8988T (cell line): ENCODE results near the gene ESYT3.
"Not testable (repeated sequence)": the region's sequence is repeated elsewhere in the genome, so short reads cannot be mapped to it uniquely, and the experiment has no call there.

ENCODE experiments used
- DNase-seq: peaks from one replicate; pipeline ENCODE4 v3.0.0; 2011

Gene ESYT3

GRCh38 chr3:138463724-138464490, 29.5 kb downstream of the ESYT3 start:
- DNase-seq, result no peak

GRCh38 chr3:138464491-138464860, 30.1 kb downstream of the ESYT3 start:
- no peak for DNase-seq

DNA sequence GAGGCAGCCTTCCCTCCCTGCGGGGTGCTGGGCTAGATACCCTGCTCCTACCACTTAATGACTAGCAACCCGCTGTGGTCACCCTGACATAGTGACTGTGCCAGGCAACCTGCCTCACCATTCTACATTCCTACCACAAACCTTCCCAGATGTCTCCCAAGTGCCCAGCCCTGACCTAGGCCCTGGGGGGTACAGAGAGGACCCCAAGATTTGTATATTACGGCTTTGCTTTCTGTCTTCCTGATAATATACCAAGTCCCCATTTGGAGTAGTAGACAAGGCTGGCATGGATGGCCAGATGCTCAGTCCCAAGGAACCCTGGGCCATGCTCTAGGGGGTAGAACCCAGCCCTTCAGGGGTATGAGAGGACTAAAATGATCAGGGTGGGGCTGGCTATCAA, 31.0 kb downstream of the ESYT3 start:
- no peak for DNase-seq

DNA sequence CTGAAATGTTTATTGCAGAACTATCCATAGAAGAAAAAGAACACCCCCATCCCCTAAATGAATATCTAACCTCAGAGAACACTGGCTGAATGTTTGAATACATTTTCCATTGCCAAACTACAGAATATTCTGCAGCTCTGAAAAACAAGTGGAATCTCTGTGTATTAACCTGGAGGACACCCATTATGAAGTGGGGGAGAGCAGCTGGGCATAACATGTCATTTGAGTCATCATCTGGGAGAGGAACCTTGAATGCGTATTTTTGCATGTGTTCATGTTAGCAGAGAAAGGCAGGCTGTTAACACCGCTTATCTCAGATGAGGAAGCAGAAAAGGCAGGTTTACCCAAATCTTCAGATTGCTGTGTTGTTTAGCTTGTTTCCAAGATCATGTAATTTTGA, 31.5 kb downstream of the ESYT3 start:
- DNase-seq, result no peak

DNA sequence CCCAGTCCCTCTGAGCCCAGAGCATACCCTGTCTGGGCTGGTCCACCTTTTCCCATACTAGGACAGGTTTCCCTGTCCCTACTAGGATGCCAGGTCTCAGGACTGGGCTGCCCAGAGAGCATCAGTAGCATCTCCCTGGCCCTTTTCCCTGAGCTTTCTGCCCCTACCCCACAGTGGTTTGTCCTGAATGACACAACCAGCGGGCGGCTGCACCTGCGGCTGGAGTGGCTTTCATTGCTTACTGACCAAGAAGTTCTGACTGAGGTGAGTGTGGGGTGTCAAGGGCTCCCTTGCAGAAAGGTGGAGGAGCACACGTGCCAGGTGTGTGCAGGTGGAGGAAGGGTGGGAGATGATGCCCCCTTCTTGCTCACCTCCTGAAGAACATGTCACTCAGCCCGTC, 33.5 kb downstream of the ESYT3 start:
- DNase-seq, result no peak

- DNase-seq, result no peak
These were observed 34.0 kb downstream of the ESYT3 start for GRCh38 chr3:138468451-138468850.

DNA sequence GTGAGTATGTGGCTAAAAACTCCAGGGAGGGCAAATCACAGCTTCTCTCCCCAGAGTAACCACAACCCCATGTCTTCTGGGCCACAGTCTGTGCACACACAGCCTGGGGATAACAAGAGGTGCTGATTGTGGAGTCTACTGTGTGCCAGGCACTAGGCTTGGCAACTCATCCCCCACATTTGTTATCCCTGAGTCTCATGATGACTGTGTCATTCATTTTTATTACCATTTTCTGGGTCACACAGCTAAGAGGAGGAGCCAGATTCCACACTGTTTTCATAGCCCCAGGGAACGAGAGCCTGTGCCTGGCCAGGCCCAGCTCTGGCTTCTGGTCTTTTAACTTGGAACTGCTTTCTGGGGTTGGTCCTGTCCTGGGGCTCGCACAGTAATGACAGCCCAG, 34.5 kb downstream of the ESYT3 start:
- no peak for DNase-seq

DNA sequence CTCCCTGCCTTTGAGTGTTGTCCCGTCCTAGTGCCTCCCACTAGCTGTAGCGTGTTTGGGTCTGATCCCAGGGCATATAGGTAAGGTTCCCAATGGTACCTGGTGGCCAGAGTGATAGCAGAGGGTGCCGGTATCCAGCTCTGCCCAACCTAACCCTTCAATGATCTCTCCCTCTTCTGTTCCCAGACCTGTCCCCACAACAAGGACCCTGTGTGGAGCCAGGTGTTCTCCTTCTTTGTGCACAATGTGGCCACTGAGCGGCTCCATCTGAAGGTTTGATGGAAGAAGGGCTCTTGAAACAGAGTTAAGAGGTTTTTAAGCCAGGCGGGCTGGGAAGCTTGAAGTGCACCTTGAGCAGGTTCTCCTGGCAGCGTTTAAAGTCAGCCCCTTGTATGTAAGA, 35.5 kb downstream of the ESYT3 start:
- no peak for DNase-seq

DNA sequence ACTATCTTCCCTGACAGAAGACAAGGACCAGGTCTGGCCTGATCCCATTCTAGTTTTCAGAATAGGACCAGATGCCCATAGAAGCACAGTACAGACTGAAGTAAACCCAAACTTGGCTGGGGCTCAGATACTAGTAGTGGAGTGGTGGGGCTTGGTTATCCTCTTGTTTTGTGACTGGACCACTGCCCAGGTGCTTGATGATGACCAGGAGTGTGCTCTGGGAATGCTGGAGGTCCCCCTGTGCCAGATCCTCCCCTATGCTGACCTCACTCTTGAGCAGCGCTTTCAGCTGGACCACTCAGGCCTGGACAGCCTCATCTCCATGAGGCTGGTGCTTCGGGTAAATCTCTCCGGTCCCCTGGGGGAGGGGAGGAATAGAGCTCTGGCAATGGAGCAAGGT, 36.3 kb downstream of the ESYT3 start:
- DNase-seq, result no peak

- DNase-seq, result no peak
These were observed 37.1 kb downstream of the ESYT3 start for GRCh38 chr3:138471481-138471880.

DNA sequence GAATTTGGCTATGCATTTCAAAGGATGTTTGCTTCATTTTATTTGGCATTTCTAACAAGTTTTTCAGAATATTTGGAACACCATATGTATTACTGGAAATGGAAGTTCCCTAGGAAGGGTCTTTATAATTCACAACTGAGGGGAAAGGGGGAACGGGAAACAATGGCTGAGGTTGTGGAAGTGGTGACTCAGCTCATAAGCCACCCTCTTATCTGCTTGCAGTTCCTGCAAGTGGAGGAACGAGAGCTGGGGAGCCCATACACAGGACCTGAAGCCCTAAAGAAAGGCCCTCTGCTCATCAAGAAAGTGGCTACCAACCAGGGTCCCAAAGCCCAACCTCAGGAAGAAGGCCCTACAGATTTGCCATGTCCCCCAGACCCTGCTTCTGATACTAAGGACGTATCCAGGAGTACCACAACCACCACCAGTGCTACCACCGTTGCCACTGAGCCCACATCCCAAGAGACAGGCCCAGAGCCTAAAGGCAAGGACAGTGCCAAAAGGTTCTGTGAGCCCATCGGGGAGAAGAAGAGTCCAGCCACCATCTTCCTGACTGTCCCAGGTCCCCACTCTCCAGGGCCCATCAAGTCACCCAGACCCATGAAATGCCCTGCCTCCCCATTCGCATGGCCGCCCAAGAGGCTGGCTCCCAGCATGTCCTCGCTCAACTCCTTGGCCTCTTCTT, 37.9 kb downstream of the ESYT3 start:
- DNase-seq, result no peak

- no peak for DNase-seq
These were observed 39.0 kb downstream of the ESYT3 start for GRCh38 chr3:138473391-138473790.

DNA sequence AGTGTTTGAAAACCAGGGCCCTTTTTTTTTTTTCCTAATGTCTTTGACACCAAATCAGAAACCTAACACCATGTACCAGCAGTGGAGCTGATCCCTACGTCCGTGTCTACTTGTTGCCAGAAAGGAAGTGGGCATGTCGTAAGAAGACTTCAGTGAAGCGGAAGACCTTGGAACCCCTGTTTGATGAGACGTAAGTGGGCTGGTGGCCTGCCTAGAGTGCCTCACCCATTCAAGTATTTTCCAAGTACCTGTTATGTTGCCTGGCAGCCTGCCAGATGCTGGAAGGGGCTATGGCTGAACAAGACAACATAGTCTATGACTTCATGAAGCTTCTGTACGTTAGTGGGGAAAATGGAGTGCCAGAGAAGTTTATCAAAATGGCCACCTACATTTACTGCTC, 39.7 kb downstream of the ESYT3 start:
- no peak for DNase-seq

GRCh38 chr3:138476526-138476925, 42.1 kb downstream of the ESYT3 start:
- DNase-seq, result no peak

DNA sequence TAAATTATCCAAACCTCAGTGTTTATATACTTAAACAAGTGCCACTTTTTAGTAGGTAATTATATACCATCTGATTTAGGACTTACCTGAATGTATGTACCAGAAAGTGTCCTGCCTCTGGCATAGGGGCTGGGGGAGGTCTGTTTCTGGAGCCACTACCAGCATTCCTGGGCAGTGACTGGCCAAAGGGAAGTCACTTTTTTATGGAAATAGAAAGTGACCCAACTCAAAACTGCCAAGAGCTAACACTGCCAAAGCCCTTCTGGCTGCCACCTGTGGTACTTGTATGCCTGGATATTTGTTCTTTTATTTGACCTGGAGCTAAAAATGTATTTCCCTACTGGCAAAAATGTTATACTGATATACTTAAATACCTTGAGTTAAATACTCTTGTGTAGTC, 42.7 kb downstream of the ESYT3 start:
- DNase-seq, result no peak

- DNase-seq, result no peak
These were observed 43.4 kb downstream of the ESYT3 start for GRCh38 chr3:138477801-138478200.

DNA sequence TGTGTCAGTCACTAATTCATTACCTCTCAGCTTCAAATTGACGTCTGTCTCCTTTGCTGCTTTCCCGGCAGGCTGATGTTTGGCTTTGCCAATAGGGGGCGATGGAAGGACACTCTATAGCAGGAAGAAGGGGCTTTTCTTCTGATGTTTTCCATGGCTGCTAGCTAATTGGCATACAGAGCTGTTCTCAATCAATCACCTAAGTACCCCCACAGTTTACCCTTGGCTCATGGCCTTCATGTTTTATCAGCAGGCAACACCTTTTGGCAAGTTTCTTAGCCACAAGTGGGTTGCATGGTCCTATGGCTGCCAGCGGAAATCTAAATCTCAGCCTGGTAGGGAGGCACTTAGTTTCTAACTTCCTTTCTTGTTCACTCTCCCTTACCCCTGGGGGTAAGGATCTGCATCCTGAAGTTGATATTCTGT, 45.0 kb downstream of the ESYT3 start:
- DNase-seq, result peak; percentile 33

DNA sequence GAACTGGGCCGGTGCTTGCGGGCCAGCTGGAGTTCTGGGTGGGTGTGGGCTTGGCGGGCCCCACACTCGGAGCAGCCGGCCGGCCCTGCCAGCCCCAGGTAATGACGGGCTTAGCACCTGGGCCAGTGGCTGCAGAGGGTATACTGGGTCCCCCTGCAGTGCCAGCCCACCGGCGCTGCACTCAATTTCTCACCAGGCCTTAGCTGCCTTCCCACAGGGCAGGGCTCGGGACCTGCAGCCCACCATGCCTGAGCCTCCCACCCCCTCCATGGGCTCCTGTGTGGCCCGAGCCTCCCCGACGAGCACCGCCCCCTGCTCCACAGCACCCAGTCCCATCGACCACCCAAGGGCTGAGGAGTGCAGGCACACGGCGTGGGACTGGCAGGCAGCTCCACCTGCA, 50.3 kb downstream of the ESYT3 start:
- DNase-seq, result not testable (repeated sequence)

DNA sequence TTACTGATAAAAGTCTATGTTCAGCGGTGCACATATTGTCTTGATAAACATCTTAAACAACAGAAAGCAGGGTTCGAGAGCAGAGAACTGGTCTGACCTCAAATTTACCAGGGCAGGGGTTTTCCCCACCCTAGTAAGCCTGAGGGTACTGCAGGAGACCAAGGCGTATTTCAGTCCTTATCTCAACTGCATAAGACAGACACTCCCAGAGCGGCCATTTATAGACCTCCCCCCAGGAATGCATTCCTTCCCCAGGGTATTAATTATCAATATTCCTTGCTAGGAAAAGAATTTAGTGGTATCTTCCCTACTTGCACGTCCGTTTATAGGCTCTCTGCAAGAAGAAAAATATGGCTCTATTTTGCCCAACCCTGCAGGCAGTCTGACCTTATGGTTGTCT, 52.2 kb downstream of the ESYT3 start:
- DNase-seq, result not testable (repeated sequence)

GRCh38 chr3:138491971-138492370, 57.6 kb downstream of the ESYT3 start:
- DNase-seq, result no peak

DNA sequence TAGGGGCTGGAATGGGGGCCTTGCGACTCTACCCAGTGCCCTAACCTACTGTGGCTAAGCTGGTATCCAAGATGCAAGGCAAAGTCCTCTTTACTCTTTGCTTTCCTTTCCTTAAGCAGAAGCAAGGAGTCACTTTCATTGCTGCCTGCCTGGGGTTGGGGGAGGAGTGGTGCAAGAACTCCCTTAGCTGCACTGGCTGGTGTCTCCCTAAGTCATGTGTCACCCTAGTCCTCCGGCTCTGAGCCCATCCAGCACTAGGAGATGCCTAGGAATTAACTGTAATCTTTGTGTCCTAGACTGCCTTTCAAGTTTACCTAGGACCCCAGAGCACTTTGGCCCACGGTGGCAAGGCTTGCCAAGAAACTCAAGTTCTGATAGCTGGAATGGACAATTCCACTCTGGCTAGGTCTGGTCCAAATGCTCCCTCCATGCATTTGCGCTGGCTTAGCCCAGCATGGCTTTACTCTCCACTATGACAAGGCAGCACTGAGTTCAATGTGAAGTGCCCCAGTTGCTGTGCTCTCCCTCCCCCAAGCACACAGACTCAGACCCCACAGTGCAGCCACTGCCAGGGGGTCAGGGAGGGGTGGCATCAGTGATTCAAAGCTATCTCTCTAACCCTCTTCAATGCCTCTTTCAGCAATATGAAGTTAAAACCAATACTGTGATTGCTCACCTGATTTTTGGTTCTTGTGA, 58.7 kb downstream of the ESYT3 start:
- DNase-seq, result no peak

- DNase-seq, result no peak
These were observed 59.6 kb downstream of the ESYT3 start for GRCh38 chr3:138493804-138494606.

DNA sequence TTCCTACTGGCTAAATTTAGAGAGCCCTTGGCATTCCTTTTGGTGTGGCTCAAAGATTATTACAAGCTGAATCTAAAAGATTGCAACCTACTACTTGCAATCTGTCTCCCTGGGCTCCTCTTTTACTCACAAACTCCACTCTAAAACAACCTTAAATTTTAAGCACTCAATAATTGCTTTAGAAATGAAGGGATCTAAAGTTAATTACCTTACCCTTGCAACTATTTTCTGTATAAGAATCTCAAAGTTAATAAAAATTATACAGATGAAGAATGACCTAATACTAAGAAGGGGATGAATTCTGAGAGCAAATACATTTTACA, 60.2 kb downstream of the ESYT3 start:
- DNase-seq, result no peak
